ENCODE results near the gene RRM1. TPM values are rescaled to one million over a fixed set of nuclear protein-coding genes. Genes with fewer than 3 reads are reported as not detected.

RRM1 gene
- total RNA-seq, 1 experiment from 2014 or later, result 138 TPM

DNA sequence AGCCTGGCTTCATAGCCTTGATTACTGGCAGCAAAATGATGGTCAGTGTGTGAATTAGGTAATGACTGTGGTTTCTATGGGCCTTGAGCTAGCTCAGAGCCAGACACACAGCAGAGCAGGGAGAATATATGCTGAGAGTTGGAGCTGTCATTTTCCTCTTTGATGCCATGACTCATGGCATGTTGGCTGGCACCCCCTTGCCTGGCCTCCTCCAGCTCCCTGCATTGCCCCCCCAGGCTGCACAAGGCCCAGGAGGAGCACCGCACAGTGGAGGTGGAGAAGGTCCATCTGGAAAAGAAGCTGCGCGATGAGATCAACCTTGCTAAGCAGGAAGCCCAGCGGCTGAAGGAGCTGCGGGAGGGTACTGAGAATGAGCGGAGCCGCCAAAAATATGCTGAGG, 20.3 kb upstream of the RRM1 start:
- Histone ChIP-seq H3K4me1 (ENCODE audit: insufficient read depth, low read length) (no peaks in the 10 kb centered on the region), H3K14ac (ENCODE audit: insufficient read depth, low read length) (no peak overlapping the region), H3K23ac (ENCODE audit: insufficient read length, low read depth, low read length) (no peak overlapping the region), H2BK15ac (ENCODE audit: low read depth, low read length) (no peak overlapping the region), H3K79me1 (ENCODE audit: insufficient read depth, low read depth, low read length, poor library complexity, severe bottlenecking) (no peaks in the 10 kb centered on the region), H2BK20ac (ENCODE audit: low read depth, low read length, poor library complexity, severe bottlenecking) (no peak overlapping the region), H3K23me2 (ENCODE audit: insufficient read length, low read depth, low read length, poor library complexity, severe bottlenecking) (no peaks in the 10 kb centered on the region), H3K9ac (ENCODE audit: extremely low read depth, insufficient read length, low read length) (no peak overlapping the region), H3K56ac (ENCODE audit: insufficient read length, low read depth, low read length) (no peak overlapping the region), H2AK5ac (ENCODE audit: insufficient read length, low read length) (no peak overlapping the region), H3K4ac (ENCODE audit: low read depth, low read length) (no peak overlapping the region), H3T11ph (ENCODE audit: low read length) (no peak overlapping the region), H3K18ac (ENCODE audit: insufficient read length, low read depth, low read length) (no peak overlapping the region), H2BK12ac (ENCODE audit: insufficient read length, low read depth, low read length) (no peak overlapping the region), H3K79me2 (ENCODE audit: insufficient read depth, low read length) (no peaks in the 10 kb centered on the region), H4K91ac (ENCODE audit: insufficient read length, low read depth, low read length) (no peak overlapping the region), H3K27me3 (ENCODE audit: insufficient read depth, low read length) (no peaks in the 10 kb centered on the region), H2BK120ac (ENCODE audit: low read depth, low read length, poor library complexity, severe bottlenecking) (no peak overlapping the region), H4K8ac (replicated peaks; ENCODE audit: insufficient read length, low read depth, low read length) (no peak overlapping the region), H3K27ac (ENCODE audit: insufficient read length, low read depth, low read length) (no peak overlapping the region), H4K5ac (ENCODE audit: insufficient read length, low read depth, low read length) (no peak overlapping the region), H4K20me1 (ENCODE audit: control insufficient read depth, insufficient read depth, insufficient read length) (no peaks in the 10 kb centered on the region), H2BK5ac (ENCODE audit: insufficient read length, low read length) (no peak overlapping the region), H3K9me3 (ENCODE audit: control insufficient read depth, low read depth, low read length) (no peaks in the 10 kb centered on the region), H2AFZ (ENCODE audit: low read length) (no peak overlapping the region), H3K4me2 (ENCODE audit: insufficient read depth, insufficient read length, low read length) (no peak overlapping the region)
- Mint-ChIP-seq H3K4me3 (no peak overlapping the region), H3K4me1 (peaks cover 4% of the 10 kb centered on the region in 2 experiments; a peak in 2 of 4 replicates), H3K27me3 (ENCODE audit: low read depth) (no peaks in the 10 kb centered on the region; the same call in 1 of the 2 replicates), H3K27ac (no peak overlapping the region; a peak in 1 of 7 replicates), H3K9me3 (no peaks in the 10 kb centered on the region), H3K36me3 (ENCODE audit: insufficient read depth in 1 of 3, low read depth in 3 of 3) (no peaks in the 10 kb centered on the region)
- no CpG with 5 or more reads among the region's 7 CpGs for WGBS (ENCODE audit: extremely low coverage, insufficient read length, low lambda C conversion rate)
- TF ChIP-seq, protein P1, sequence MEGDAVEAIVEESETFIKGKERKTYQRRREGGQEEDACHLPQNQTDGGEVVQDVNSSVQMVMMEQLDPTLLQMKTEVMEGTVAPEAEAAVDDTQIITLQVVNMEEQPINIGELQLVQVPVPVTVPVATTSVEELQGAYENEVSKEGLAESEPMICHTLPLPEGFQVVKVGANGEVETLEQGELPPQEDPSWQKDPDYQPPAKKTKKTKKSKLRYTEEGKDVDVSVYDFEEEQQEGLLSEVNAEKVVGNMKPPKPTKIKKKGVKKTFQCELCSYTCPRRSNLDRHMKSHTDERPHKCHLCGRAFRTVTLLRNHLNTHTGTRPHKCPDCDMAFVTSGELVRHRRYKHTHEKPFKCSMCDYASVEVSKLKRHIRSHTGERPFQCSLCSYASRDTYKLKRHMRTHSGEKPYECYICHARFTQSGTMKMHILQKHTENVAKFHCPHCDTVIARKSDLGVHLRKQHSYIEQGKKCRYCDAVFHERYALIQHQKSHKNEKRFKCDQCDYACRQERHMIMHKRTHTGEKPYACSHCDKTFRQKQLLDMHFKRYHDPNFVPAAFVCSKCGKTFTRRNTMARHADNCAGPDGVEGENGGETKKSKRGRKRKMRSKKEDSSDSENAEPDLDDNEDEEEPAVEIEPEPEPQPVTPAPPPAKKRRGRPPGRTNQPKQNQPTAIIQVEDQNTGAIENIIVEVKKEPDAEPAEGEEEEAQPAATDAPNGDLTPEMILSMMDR (conservative IDR thresholded peaks at IDR 0.05), result no peak
- no peak for DNase-seq
